ENCODE measurements around the gene SERPINB3. TPM values are rescaled to one million over a fixed set of nuclear protein-coding genes. Genes with fewer than 3 reads are reported as not detected.

The SERPINB3 gene
- not detected in 2 replicates for polyA plus RNA-seq

GRCh38 chr18:63661750-63662149 is at the start of gene SERPINB3:
TSS of gene SERPINB3 (minus strand) at chr18:63661893. CDS start at chr18:63661216, 677 bp downstream.

GRCh38 chr18:63702660-63703059 is 41.0 kb upstream of the SERPINB3 start, which contains the start of gene SERPINB11:
TSS of gene SERPINB11 (plus strand) at chr18:63702960. CDS start at chr18:63710194, 7,234 bp downstream.

GRCh38 chr18:63644142-63644541 is 17.6 kb downstream of the SERPINB3 start, which contains the start of gene SERPINB4:
TSS of gene SERPINB4 (minus strand) at chr18:63644256. CDS start at chr18:63643577, 679 bp downstream.

Other genes starting within 250 kb of the SERPINB3 start
- gene VPS4B, start 239.4 kb downstream of the SERPINB3 start, polyA plus RNA-seq: 54.3 and 55.8 TPM in 2 replicates
- not detected in 2 replicates for gene SERPINB5, start 184.9 kb downstream of the SERPINB3 start, polyA plus RNA-seq
- gene SERPINB12, start 119.5 kb downstream of the SERPINB3 start, polyA plus RNA-seq: not detected in 2 replicates
- gene SERPINB13, start 74.5 kb downstream of the SERPINB3 start, polyA plus RNA-seq: not detected in 2 replicates
- 0.55 TPM in 1 of 2 replicates, not detected in the other for gene SERPINB4, start 17.6 kb downstream of the SERPINB3 start, polyA plus RNA-seq
- gene SERPINB11, start 41.1 kb upstream of the SERPINB3 start, polyA plus RNA-seq: 1.2 TPM in 1 of 2 replicates, not detected in the other
- not detected in 2 replicates for gene SERPINB7, start 113.5 kb upstream of the SERPINB3 start, polyA plus RNA-seq
- gene SERPINB2, start 225.8 kb upstream of the SERPINB3 start, polyA plus RNA-seq: not detected in 2 replicates
- gene SERPINB10, start 246.1 kb upstream of the SERPINB3 start, polyA plus RNA-seq: not detected in 2 replicates

Data from Purkinje cell (primary cell).